HG02870 (cell line): ENCODE data around the gene COMMD9.
A peak's percentile ranks its signal among the peaks of the same experiment; 100 is the strongest.

ENCODE experiments used
- ATAC-seq: cut with Tn5 transposase; IDR thresholded peaks from one replicate; pipeline ENCODE4 v1.9.1; 2021; ENCODE audit warnings: mild to moderate bottlenecking, moderate library complexity; ENCODE audit not compliant: unreplicated experiment

COMMD9 gene

DNA sequence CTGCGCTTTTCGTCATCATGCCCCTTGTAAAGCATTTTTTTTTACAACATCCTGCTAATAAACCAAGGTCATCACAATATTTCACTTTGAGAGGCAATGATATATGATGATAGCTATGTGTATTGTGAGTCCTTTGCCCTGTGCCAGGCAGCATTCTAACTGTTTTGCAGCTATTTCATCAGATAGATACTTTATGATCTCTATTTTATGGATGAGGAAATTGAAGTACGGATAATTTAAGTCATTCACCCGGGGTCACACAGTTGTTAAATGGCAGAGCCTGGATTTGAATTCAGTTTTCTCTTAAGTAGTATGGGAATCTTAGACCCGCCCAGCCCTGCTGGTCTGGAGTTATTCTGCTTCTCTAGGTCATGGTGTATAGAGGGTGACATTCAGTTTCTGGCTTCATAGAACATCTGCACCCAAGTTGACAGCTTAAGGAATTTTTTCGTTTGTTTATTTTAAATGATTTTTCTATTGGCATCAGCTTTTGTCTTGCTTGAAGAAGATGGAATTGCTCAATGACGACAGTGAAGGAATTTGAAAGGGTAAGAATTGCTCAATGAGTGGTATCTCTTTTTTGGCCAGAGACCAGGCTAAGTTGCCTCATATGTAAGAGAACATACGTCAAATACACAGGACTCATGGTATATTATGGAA, 7.8 kb upstream of the COMMD9 start:
- ATAC-seq: no peak

DNA sequence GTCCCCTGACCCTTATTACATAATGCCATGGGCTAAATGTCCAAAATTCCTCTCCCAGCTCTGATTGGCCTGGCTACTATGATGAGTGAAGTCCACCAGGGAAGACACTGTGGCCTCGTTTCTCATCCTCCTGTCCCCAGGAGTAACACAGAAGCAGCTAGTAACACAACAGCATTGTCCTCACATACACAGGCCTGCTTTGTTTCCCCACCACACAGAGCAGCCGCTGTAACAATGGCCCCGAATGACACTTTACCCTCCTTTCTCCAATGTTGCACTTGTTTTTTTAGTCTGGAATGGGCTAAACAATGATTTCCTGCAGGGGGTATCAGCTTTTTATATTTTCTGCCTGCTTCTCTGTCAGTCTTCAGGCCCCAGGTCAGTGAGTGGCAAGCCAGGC, 6.7 kb upstream of the COMMD9 start, which contains the start of gene PRR5L:
Gene PRR5L (plus strand): TSS at position 363 of the 400 bp plus-strand sequence. CDS start 104,834 bp downstream, outside the sequence.
- no peak for ATAC-seq

DNA sequence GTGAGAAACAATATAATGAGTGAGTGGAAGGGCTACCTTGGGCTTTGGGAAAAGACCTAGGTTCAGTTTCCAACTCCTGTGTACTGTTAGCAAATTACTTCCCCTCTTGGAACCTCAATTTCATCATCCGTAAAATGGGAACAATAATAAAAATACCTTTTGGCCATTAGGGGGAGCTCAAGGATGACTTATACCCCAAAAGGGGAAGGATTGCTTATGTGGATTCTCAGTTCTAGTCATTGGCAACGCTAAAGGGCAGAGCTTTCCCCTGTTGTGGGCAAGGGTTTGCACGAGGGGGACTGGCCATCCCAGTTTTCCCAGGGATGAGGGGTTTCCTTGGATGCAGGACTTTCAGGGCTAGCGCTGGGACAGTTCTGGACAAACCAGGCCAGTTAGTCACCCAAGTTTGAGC, 3.1 kb upstream of the COMMD9 start:
- peak; percentile 34 for ATAC-seq

DNA sequence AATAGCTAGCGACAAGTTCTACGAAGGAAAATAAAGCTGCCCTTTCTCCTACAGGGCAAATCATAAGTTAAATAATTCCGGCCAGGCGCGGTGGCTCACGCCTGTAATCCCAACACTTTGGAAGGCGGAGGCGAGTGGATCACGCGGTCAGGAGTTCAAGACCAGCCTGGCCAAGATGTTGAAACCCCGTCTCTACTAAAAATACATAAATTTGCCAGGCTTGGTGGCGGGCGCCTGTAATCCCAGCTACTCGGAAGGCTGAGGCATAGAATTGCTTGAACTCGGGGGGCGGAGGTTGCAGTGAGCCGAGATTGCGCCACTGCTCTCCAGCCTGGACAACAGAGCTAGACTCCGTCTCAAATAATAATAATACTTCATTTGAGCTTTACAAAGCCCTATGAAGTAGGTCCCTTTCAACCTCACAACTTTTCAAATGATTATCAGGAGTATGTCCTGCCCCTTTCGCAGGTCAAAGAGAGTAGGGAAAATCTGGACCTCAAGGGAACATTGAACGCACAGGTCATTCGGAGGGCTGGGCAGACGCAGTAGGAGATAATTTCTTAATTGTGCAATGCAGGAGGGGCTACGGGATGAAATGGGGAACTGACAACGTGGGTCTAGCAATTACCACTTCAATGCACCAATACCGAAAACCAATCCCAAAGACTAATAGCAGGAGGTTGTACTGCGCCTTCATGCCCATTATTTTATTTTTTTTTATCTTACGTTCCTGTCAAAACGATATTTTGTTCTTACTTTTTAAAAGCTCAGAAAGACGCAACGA, 590 bp downstream of the COMMD9 start:
- ATAC-seq: no peak

DNA sequence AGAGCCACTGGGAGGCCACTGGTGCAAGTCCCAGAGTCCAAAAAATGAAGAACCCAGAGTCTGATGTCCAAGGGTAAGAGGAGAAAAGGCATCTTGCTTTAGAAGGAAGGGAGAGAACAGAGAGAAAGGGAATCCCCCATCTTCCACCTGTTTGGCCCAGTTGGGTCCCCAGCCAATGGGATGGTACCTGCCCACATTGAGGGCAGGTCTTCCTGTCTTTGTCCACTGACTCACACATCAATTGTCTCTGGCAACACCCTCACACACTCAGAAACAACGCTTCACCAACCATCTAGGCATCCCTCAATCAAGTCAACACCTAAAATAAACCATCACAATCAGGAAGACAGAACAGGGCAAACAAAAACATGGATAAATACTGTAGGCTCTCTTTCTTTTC, 6.3 kb downstream of the COMMD9 start:
- ATAC-seq: no peak

DNA sequence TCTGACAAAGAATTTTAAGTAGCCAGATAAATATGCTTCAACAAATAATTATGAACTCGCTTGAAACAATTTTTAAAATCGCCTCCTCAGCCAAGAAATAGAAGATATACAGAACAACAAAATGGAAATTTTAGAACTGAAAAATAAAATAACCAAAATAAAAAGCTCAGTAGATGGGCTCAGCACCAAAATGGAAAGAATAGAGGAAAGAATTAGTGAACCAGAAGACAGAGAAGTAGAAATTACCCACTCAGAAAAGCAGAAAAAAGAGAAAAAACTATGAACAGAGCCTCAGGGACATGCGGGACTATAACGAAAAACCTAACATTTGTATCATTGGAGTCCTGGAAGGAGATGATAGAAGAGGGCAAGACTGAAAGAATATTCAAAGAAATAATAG, 7.4 kb downstream of the COMMD9 start:
- no peak for ATAC-seq

DNA sequence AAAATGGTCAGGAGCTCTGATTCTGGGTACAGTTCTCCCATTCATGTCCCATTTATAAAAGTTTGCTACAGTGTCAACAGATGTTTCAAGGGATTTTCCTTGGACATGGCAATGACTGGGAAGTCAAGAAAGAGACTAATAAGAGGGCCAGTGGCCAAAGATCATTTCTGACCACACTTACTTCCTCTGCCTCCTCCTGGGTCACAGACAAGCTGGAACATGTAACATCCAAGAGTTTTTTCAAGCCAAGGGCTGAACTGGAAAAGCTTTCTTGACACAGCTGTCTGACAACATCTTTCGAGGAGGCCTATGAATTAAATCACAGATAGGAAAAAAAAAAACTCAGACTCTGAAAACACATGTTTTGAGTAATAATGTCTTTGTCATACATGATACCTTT, 8.7 kb downstream of the COMMD9 start:
- no peak for ATAC-seq

DNA sequence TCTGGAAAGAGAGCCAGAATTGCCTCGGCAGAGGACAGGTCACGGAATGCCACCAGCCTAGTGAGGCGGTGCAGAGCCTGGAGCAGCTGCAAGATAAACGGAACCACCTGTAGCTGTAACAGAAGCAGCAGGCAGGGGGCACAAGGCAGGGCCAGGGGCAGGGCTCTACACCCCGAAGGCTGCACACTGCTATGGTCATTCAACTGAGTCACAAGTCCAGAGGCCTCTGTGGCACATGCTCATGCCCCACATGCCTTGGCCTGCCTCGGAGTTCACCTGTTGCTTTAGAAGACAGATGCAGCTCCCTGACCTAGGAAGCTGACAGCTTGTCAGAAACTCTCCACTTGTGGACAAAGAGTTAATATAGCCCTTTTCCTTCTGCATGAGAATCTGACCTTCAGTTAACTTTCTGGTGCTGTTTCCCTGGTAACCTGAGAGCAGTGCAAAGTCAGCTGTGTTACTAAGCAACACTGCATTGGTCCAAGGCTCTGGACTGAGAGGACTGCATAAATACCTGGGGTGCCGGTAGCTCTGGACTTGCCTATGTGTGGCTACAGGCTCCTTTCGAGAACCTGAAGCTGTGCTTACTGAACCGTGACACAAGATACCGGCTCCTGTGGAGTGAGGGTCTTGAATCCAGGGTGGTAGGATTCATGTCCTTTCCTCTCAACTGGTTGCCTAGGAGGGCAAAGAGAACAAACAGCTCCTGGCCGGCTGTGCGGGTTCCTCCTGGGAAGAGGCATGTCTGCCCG, 10.5 kb downstream of the COMMD9 start:
- ATAC-seq: no peak

DNA sequence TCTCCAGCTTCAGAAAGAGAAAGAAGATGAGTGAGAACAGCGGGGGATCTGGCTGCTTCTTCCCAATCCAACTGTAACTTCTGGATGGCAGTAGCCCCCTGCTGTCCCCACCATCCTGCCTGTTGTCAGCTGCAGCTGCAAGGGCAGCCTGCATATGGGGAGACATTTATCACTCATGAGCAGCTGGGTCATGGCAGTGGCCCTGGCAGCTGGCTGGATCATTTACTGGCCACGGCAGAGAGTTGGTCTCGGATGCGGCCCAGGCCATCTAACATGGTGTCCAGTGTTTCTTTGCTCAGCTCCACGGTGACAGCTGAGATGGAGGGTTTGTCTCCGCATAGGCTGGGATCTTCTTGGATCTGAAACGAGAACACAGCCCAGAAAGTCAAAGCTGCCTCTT, 14.8 kb downstream of the COMMD9 start:
- ATAC-seq: no peak

DNA sequence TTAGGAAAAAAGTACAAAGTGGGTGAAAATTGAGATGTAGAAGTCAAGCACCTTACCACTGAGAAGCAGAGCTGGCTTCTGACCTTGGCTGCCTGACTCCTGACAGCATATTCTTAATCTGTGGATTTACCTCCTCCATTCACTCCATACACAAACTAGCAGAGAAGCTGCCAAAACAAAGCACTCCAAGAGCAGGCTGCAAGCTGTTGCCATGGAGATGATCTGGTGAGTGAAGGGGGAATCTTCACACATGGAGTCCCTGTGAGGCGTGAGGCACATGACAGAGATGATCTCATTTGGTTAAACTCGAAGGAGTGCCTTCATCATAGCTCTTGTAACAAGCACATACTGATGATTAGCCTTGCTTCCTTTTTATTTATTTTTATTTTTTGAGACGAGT, 16.1 kb downstream of the COMMD9 start:
- ATAC-seq: no peak

DNA sequence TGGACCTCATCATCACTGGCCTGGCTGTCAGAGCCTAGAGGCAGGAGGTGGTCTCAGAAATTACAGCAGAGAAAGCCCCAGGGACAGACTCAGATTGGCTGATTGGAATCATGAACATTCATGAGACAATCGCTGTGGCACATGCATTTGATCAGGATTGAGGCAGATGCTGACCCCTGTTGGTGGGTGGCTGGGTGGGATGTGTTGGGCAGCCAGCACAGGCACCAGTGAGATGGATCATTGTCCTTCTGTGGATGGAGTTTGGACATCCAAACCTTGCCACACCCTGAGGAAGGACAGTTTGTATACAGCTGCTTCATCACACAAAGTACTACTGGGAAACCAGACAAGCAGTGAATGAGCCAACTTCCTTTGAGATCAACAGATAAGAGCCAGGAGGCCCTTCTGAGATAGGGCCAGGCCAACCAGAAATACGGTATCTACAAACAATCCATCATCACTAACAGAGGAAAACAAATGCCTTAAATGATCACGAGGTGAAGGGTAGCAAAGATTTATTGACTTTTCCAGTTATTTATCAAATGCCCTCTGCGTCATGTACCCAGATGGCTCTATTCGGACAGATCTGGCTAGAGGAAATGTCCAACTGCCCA, 17.3 kb downstream of the COMMD9 start:
- ATAC-seq: no peak

DNA sequence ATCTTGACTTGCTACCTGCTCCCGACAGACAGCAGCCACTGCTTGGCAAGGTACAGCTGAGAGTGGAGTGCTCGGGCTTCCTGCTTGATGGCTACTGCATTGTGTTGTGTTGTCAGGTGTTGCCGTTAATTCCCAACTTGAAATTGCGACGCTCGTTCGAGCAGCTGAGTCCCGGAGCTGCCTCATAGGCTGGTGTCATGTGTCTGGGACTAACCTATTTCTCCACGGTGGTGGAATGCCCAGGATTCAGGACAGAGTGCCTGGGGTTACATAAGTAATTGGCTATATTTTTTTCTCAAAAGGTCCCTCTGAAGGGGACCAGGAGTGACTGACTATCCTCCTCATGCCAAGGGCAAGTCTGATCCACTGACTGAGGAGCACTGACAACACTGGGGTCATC, 18.5 kb downstream of the COMMD9 start:
- no peak for ATAC-seq

DNA sequence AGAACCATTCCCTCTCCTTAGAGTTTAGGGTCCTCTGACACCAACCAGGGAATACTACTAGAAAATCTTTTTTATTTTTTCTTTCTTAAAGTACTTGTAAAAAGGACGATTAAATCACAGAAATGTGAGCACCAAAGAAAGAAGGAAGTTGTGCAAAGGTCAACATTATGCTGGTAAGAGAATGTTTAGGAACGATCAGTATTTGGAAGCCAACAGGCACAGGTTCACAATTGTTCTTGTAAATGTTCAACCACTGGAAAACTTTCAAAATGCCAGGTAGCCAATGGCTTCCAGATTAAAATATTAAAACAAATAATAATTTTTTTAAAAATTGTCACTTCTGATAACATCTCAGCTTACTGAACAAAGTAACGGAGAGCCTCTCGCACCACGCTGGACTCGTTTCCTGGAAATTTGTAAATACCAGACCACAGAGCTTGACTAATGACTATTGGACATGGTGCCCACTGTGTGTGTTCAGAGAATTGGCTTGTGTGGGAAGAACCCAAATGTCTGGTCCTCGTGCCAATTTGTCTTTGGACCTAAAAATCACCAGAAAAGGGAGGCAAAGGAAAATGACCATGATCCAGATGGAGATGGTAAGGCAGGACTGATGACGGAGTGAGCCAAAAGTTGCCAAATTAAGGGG, 20.8 kb downstream of the COMMD9 start:
- no peak for ATAC-seq

DNA sequence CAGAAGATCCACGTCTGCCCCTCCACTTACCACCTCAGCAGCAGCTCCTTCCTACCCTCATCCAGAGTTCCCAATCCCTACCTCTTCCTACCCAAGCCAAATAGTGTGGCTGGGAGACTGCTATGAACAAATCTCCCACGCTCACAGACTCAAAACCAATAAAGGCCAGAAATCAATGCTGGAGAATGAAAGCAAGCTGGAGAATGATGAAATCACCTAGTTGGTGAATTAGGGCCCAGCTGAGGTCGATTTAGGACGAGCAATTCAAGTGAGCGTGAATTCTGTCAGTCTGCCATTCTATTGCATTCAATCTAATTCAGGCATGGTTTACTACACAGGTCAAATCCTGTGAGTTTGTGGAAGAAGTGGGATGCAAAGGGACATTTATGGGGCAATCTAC, 22.5 kb downstream of the COMMD9 start:
- ATAC-seq: no peak

DNA sequence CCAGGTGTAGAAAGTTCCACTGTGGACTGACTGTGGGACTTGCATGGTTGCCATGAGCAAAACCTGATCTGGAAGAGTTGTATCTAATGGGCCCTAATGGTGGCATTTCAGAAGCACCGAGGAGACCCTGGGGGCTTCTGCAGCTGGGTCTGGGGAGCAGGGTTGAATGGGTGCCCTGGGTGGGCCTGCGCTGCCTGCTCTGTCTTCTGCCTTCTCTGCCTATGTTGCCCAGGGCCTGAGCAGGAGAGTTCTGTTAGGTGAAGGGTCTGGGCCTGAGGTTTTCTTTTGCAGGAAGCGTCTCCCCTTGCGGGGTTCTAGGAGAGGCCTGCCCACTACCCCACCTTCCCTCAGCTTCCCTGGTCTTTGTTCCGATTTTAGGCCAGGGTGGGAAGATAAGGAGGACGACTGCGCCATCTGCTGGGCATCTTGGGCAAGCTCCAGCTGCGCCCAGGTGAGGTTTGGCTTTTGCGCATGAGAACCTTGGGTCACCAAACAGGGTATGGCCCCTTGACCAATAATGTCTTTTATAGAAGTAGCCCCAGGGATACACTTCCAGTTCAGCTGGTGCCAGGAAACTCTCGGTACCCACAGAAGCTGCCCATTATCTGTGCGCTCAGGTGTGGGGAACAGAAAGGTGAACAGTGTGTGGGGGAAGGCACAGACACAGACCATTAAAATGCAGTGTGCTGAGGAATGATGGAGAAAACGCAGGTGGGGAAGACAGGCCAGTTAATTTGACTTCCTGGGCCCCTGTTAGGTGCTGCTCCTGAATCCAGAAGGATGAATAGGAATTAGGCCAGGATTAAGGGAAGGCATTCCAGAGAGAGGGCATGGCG, 23.2 kb downstream of the COMMD9 start:
- peak; percentile 76 for ATAC-seq

DNA sequence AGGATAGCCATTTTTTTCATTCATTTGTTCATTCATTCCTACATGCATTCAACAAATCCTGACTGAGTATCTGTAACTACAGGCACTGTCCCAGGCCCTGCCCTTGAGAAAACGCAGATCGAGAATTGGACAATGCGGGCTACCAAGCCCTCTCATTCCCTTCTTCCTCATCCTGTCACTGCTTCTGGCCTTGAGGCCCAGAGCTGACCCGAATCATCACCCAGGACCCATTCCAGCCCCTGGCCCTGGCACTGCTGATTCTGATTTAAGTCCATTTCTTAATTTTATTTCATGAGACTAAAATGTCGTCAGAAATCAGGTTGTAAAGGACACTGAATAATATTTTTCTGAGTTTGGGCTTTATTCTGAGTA, 24.3 kb downstream of the COMMD9 start:
- ATAC-seq: no peak

DNA sequence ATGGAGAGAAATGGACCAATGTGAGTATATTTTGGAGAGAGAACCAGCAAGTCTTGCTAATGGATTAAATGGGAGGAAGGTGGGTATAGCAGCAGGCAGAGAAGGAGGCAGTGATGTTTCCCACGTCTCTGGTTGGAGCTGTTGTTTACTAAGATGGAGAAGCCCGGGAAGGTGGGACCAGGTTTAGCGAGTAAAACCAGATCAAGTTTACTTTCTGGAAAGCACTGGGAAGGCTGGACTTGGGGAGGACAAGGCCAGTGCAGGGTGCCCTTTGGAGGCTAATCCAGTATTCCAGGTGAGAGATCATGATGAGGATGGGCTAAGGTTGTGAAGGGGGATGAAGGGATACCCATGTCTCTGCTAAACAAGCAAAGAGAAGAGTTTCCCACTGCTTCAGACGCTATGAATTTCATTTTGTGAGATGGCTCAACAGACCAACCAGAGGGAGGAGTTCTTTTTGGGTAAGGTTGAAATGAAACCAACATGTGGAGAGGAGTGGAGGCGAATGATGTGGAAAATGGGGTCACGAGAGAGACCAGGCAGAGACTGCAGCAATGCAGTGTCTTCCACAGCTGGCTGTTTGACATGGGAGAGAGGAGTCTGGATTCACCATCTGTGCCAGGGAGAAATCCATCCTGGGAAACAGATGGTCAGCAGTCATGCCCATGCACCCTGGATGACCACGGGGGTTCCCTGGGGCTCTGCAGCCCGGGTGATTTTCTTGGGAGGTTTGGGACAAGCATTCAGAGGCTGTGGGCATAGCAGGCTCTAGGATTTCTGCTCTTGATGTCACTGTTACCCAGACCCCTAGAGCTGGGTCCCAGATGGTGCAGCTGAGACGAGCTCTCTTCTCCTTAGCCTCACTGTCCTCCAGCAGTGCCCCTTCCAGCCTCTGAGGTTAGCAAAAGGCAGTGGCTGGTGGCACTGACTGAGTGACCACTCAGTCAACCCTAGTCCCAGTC, 24.9 kb downstream of the COMMD9 start:
- ATAC-seq: no peak

DNA sequence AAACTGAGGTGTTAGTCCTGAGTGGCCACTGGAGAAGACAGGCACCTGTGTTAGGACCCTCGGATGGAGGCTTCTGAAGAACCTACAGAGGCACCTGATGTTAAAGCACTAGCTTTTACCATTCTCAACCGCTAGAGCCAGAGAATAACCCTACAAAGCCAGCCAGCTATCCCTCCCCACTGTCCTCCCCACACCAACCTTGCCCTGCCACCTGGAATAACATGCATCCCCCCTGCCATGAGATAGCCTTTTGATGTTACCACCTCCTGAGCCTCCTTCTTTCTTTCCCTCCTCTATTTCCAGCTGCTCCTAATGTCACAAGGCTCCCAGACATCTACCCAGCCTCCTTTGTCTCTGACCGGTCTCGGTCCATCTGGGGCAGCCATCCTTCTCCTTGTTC, 28.1 kb downstream of the COMMD9 start:
- ATAC-seq: no peak
